Sigmoid colon (tissue), 3 donors: ENCODE results near the gene PDE3B.

ENCODE experiments used
- CTCF ChIP-seq, 4 experiments: fragments of 450-650 bp in 3 of 4; fragments of 200-600 bp in 1 of 4; IDR thresholded peaks; one replicate each; pipeline ENCODE4 v1.5.1; 2016 to 2019; ENCODE audit warnings: antibody characterized with exemption in 4 of 4, mild to moderate bottlenecking in 3 of 4, moderate library complexity in 2 of 4
- POLR2A ChIP-seq, 2 donors: fragments of 450-650 bp; IDR thresholded peaks; one replicate each; pipeline ENCODE4 v1.6.1; 2016; ENCODE audit warnings: antibody characterized with exemption in 2 of 2, mild to moderate bottlenecking in 2 of 2, moderate library complexity in 2 of 2

- no peak for TF ChIP-seq CTCF (IDR thresholded peaks at IDR 0.05)
- no peak for TF ChIP-seq POLR2A (IDR thresholded peaks at IDR 0.05)
Measured at GRCh38 chr11:14668731-14669301, 25.2 kb downstream of the PDE3B start.
